ENCODE data around the gene UBR1.
"Not testable (repeated sequence)": the region's sequence is repeated elsewhere in the genome, so short reads cannot be mapped to it uniquely, and the experiment has no call there.

The UBR1 gene

DNA sequence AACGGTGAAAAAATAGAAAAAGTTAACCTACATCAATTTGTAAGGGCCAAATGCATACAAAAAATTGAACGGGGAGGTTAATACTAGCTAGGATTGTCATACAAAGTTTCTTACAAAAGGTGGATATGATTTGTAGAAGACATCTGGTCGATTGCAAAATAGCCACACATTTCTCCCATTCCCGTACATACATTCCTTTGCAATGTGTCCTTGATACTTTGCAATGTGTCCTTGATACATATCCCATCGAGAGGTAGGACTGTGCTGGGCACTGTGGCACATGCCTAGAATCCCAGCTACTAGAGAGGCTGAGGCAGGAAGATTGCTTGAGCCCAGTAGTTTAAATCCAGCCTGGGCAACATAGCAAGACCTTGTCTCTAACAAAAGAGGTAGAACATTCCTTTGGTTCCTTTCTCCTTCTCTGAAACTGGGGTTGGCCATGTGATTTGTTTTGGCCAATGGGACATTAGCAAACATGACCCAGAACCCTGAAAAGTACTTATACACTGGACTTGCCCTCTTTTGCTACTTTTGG lies 194.7 kb downstream of the UBR1 start:
- DNase-seq (ENCODE audit: low read depth, low spot score) = no peak
- TF ChIP-seq, protein P1, sequence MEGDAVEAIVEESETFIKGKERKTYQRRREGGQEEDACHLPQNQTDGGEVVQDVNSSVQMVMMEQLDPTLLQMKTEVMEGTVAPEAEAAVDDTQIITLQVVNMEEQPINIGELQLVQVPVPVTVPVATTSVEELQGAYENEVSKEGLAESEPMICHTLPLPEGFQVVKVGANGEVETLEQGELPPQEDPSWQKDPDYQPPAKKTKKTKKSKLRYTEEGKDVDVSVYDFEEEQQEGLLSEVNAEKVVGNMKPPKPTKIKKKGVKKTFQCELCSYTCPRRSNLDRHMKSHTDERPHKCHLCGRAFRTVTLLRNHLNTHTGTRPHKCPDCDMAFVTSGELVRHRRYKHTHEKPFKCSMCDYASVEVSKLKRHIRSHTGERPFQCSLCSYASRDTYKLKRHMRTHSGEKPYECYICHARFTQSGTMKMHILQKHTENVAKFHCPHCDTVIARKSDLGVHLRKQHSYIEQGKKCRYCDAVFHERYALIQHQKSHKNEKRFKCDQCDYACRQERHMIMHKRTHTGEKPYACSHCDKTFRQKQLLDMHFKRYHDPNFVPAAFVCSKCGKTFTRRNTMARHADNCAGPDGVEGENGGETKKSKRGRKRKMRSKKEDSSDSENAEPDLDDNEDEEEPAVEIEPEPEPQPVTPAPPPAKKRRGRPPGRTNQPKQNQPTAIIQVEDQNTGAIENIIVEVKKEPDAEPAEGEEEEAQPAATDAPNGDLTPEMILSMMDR (IDR thresholded peaks at IDR 0.05; ENCODE audit: low read depth, low read length) = no peak
- no peak overlapping the region for H3K4me3 ChIP-seq (ENCODE audit: low read depth, low read length)
- in situ Hi-C loops (cut with HindIII; ENCODE audit: low sequenced_read_pairs) = no loop called here

GRCh38 chr15:42908538-42908937 lies 197.3 kb downstream of the UBR1 start:
- in situ Hi-C loops (cut with HindIII; ENCODE audit: low sequenced_read_pairs) = no loop called here
- no peak overlapping the region for H3K4me3 ChIP-seq (ENCODE audit: low read depth, low read length)
- DNase-seq (ENCODE audit: low read depth, low spot score) = no peak
- TF ChIP-seq, protein P1 (IDR thresholded peaks at IDR 0.05; ENCODE audit: low read depth, low read length) = no peak

- TF ChIP-seq, protein P1 (IDR thresholded peaks at IDR 0.05; ENCODE audit: low read depth, low read length) = no peak
- no peak for DNase-seq (ENCODE audit: low read depth, low spot score)
- no peak overlapping the region for H3K4me3 ChIP-seq (ENCODE audit: low read depth, low read length)
- in situ Hi-C loops (cut with HindIII; ENCODE audit: low sequenced_read_pairs) = no loop called here
Observed at GRCh38 chr15:42903388-42904324, 202.2 kb downstream of the UBR1 start.

GRCh38 chr15:42893911-42894310 lies 211.9 kb downstream of the UBR1 start:
- H3K4me3 ChIP-seq (ENCODE audit: low read depth, low read length); in situ Hi-C loops (cut with HindIII; ENCODE audit: low sequenced_read_pairs); DNase-seq (ENCODE audit: low read depth, low spot score): not testable (repeated sequence)
